Activated B cell treated with CpG ODN at 0.5 μM for 24 hours (primary cell): ENCODE measurements around the gene COL4A6. TPM values are rescaled to one million over a fixed set of nuclear protein-coding genes. Genes with fewer than 3 reads are reported as not detected.
"Not testable (repeated sequence)": the region's sequence is repeated elsewhere in the genome, so short reads cannot be mapped to it uniquely, and the experiment has no call there.

Experiments used
- ATAC-seq: fragments of 200-7000 bp; cut with Tn5 transposase; one replicate; pipeline ENCODE4 v1.10.0; 2021; ENCODE audit warnings: low read depth, mild to moderate bottlenecking, moderate library complexity
- CTCF ChIA-PET: fragments of 350-600 bp; sonication (Branson Sonifier 250); formaldehyde crosslinking; loops from one replicate; lab custom pipeline; 2021; ENCODE audit warnings: antibody characterized with exemption; lab: Charles Lee
- POLR2A ChIA-PET: fragments of 350-600 bp; sonication (Branson Sonifier 250); formaldehyde crosslinking; loops from one replicate; lab custom pipeline; 2021; ENCODE audit warnings: antibody characterized with exemption; lab: Charles Lee
- DNase-seq: peaks from one replicate; pipeline ENCODE4 v3.0.0; 2022
- H3K27ac Mint-ChIP-seq: one replicate; pipeline ENCODE4 v1.8.0; 2020; ENCODE audit warnings: mixed read lengths
- H3K27me3 Mint-ChIP-seq: one replicate; pipeline ENCODE4 v1.8.0; 2021; ENCODE audit warnings: mixed read lengths
- H3K36me3 Mint-ChIP-seq: one replicate; pipeline ENCODE4 v1.8.0; 2021; ENCODE audit warnings: low read depth, mixed read lengths
- H3K4me1 Mint-ChIP-seq: one replicate; pipeline ENCODE4 v1.8.0; 2021; ENCODE audit warnings: mixed read lengths
- H3K4me3 Mint-ChIP-seq: one replicate; pipeline ENCODE4 v1.8.0; 2020; ENCODE audit warnings: mild to moderate bottlenecking, mixed read lengths
- H3K9me3 Mint-ChIP-seq: one replicate; pipeline ENCODE4 v1.8.0; 2020; ENCODE audit warnings: mixed read lengths
- CTCF ChIP-seq: fragments of 200-600 bp; IDR thresholded peaks from one replicate; pipeline ENCODE4 v1.8.0; 2022; ENCODE audit warnings: antibody characterized with exemption, mild to moderate bottlenecking
- intact Hi-C: fragments of 100-400 bp; cut with micrococcal nuclease; formaldehyde crosslinking; loops from one replicate; pipeline ENCODE4 v1.15.1; 2024
- total RNA-seq: library from RNA; stranded (reverse); gene quantifications from 2 replicates; pipeline ENCODE4 v1.2.3, GENCODE V29; 2022

COL4A6 gene
- total RNA-seq, 1 donor from 2014 or later = not detected

GRCh38 chrX:108412783-108413182 is 25.4 kb downstream of the COL4A6 start:
- Mint-ChIP-seq H3K27ac (no peak overlapping the region), H3K36me3 (no peaks in the 10 kb centered on the region), H3K4me3 (no peak overlapping the region), H3K4me1 (no peaks in the 10 kb centered on the region), H3K27me3 (no peaks in the 10 kb centered on the region), H3K9me3 (no peaks in the 10 kb centered on the region)
- ChIA-PET POLR2A (no interaction called here), CTCF (no interaction called here)
- intact Hi-C loops = no loop called here
- no peak for TF ChIP-seq CTCF
- ATAC-seq (no peak), DNase-seq (no peak)

GRCh38 chrX:108399418-108400165 is 38.6 kb downstream of the COL4A6 start:
- H3K27me3 Mint-ChIP-seq = no peaks in the 10 kb centered on the region

GRCh38 chrX:108397627-108398391 is 40.4 kb downstream of the COL4A6 start:
- intact Hi-C loops = no loop called here
- H3K9me3 Mint-ChIP-seq = no peaks in the 10 kb centered on the region
- no peak overlapping the region for H3K27ac Mint-ChIP-seq
- no peak for TF ChIP-seq CTCF
- POLR2A ChIA-PET = no interaction called here
- ATAC-seq (no peak), DNase-seq (no peak)
- H3K27me3 Mint-ChIP-seq = no peaks in the 10 kb centered on the region
- H3K36me3 Mint-ChIP-seq = no peaks in the 10 kb centered on the region
- H3K4me3 Mint-ChIP-seq = no peak overlapping the region
- H3K4me1 Mint-ChIP-seq = no peaks in the 10 kb centered on the region
- CTCF ChIA-PET = no interaction called here

More at GRCh38 chrX:108399418-108400165, 38.6 kb downstream of the COL4A6 start:
- Mint-ChIP-seq H3K9me3 (no peaks in the 10 kb centered on the region), H3K4me1 (no peaks in the 10 kb centered on the region), H3K36me3 (no peaks in the 10 kb centered on the region), H3K27ac (no peak overlapping the region), H3K4me3 (no peak overlapping the region)
- ChIA-PET CTCF (no interaction called here), POLR2A (no interaction called here)
- intact Hi-C loops = no loop called here
- ATAC-seq (no peak), DNase-seq (no peak)
- no peak for TF ChIP-seq CTCF

- intact Hi-C loops = no loop called here
- Mint-ChIP-seq H3K36me3 (no peaks in the 10 kb centered on the region), H3K27me3 (no peaks in the 10 kb centered on the region), H3K4me3 (no peak overlapping the region), H3K9me3 (no peaks in the 10 kb centered on the region), H3K27ac (no peak overlapping the region), H3K4me1 (no peaks in the 10 kb centered on the region)
- CTCF ChIA-PET = no interaction called here
- POLR2A ChIA-PET = no interaction called here
- DNase-seq (no peak), ATAC-seq (no peak)
- TF ChIP-seq CTCF = no peak
Observed at GRCh38 chrX:108396986-108397385, 41.2 kb downstream of the COL4A6 start.

- H3K27ac Mint-ChIP-seq = no peak overlapping the region
- H3K4me3 Mint-ChIP-seq = no peak overlapping the region
- ATAC-seq (no peak), DNase-seq (no peak)
- POLR2A ChIA-PET = no interaction called here
- no peaks in the 10 kb centered on the region for H3K9me3 Mint-ChIP-seq
- no peaks in the 10 kb centered on the region for H3K36me3 Mint-ChIP-seq
- no peaks in the 10 kb centered on the region for H3K27me3 Mint-ChIP-seq
- CTCF ChIA-PET = no interaction called here
- no peaks in the 10 kb centered on the region for H3K4me1 Mint-ChIP-seq
- intact Hi-C loops = no loop called here
- no peak for TF ChIP-seq CTCF
Observed at GRCh38 chrX:108396188-108396891, 41.9 kb downstream of the COL4A6 start.

GRCh38 chrX:108390976-108391717 is 47.1 kb downstream of the COL4A6 start:
- H3K36me3 Mint-ChIP-seq, DNase-seq, CTCF ChIA-PET, ATAC-seq, H3K27me3 Mint-ChIP-seq, H3K4me3 Mint-ChIP-seq, H3K27ac Mint-ChIP-seq, POLR2A ChIA-PET, H3K4me1 Mint-ChIP-seq, H3K9me3 Mint-ChIP-seq, intact Hi-C loops: not testable (repeated sequence)
